D721Med (cell line): ENCODE results near the gene TMEM145.
A peak's percentile ranks its signal among the peaks of the same experiment; 100 is the strongest.

Source experiments
- DNase-seq: peaks from one replicate; pipeline ENCODE4 v3.0.0; 2011; ENCODE audit warnings: low spot score; ENCODE audit not compliant: insufficient read length
- FAIRE-seq: peaks from 2 replicates; lab custom pipeline; 2011; peaks lifted over from hg19 to GRCh38; lab: Jason Lieb, UNC
- TF ChIP-seq, protein P1 (sequence below): IDR thresholded peaks from 2 replicates; pipeline ENCODE4 v1.5.1; 2012; ENCODE audit warnings: mild to moderate bottlenecking, control low read depth; ENCODE audit not compliant: insufficient read depth; ENCODE audit errors: missing control alignments

TMEM145 gene

DNA sequence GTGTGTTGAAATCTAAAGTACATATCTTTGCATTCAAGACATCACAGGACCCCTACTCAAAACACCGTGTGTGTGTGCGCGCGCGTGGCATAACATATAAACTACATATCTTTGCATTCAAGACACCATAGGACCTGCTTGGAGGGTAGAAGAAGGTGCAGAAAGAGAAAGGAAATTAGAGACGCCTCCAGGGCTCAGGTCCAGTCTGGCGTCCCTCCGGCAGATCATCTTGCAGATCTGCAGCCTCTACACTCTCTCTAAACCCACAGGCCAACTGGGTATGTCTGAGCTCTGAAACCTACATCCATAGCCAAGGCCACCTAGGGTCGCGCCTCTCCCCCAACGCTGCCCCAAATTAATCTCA lies 10.0 kb upstream of the TMEM145 start:
- TF ChIP-seq, protein P1, sequence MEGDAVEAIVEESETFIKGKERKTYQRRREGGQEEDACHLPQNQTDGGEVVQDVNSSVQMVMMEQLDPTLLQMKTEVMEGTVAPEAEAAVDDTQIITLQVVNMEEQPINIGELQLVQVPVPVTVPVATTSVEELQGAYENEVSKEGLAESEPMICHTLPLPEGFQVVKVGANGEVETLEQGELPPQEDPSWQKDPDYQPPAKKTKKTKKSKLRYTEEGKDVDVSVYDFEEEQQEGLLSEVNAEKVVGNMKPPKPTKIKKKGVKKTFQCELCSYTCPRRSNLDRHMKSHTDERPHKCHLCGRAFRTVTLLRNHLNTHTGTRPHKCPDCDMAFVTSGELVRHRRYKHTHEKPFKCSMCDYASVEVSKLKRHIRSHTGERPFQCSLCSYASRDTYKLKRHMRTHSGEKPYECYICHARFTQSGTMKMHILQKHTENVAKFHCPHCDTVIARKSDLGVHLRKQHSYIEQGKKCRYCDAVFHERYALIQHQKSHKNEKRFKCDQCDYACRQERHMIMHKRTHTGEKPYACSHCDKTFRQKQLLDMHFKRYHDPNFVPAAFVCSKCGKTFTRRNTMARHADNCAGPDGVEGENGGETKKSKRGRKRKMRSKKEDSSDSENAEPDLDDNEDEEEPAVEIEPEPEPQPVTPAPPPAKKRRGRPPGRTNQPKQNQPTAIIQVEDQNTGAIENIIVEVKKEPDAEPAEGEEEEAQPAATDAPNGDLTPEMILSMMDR: no peak
- DNase-seq (no peak), FAIRE-seq (no peak)

DNA sequence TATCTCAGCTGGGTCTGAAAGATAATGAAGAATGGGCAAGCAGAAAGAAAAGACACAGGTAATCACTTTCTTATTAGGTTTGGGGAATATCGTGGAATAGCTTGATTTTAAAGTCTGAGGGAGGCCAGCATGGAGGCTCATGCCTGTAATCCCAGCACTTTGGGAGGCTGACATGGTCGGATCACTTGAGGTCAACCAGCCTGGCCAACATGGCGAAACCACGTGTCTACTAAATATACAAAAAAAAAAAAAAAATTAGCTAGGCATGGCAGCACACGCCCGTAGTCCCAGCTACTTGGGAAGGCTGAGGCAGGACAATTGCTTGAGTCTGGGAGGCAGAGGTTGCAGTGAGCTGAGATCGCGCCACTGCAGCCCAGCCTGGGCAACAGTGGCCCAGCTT lies 9.2 kb upstream of the TMEM145 start:
- FAIRE-seq (no peak), DNase-seq (no peak)
- TF ChIP-seq, protein P1: no peak

DNA sequence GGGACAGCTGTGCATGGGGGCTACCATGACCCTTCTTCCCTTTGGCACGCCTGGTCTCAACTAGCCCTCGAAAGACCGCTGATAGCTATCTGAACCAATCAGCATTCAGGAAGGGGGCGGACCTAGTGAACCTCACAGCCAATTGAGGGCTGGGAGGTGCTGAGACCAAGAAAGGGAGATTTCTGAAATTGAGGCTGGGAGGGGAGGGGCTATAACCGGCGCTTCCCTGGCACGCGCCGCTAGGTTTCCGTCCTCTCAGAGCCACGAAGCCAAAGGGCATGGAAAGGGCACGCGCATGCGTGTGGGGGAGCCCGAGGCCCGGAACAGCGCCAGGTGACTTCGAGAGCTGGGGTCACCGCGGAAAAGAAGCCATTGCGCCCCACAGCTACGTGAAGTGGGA lies 6.5 kb upstream of the TMEM145 start:
- FAIRE-seq: no peak
- no peak for DNase-seq
- TF ChIP-seq, protein P1: no peak

DNA sequence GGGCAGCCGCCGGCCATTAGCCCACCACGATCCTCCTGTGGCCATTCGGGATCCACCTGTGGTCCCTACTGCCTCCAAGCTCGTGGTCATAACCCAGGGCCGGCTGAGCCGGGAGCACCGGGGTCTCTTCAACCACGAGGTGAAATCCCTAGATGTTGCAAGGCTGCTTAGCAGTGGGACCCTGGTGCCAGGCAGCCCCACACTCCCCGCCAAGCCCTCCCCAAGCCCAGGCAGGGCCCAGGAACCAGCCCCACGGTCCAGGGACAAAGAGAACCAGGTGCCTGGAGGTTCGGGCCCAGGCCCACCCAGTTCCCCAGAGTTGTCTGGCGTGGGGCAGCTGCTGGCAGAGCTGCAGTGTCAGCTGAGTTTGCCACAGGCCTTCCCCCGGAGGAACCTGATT lies 3.4 kb upstream of the TMEM145 start:
- DNase-seq: no peak
- FAIRE-seq: no peak
- TF ChIP-seq, protein P1: no peak

DNA sequence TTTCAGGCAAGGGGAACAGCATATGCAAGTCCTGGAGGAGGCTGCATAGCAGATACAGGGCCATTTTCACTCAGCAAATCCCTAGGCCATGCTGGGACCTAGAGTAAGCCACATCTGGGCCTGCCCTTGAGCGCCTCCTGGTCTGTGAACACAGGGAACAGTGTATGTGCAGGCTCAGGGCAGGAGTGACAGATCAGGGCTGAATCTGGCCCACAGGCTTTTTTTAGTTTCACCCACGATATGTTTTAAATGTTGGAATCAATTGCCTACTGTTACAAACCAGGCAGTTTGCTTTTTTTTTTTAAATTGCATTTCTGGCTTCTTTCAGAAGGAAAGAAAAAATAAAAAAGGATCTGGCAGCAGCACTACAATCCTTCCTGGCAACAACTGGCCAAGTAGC lies 1.5 kb upstream of the TMEM145 start:
- FAIRE-seq: no peak
- TF ChIP-seq, protein P1: peak; percentile 15
- DNase-seq: no peak

DNA sequence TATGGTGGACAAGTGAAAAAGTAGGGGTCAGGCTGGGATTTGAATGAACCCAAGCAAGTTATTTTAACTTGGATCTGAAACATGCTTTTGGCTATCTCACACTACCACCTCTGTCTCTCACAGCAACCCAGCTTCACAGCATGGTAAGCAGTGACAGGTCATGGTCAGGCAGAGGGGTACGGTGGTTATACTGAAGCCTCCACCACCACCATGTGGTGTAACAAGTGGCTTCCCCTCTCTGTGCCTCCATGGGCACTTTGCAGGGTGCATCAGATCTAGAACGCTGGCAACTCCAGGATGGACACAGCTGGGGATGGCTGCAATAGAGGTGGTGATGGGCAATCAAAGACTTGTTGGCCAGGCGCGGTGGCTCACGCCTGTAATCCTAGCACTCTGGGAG lies 739 bp upstream of the TMEM145 start:
- FAIRE-seq: no peak
- TF ChIP-seq, protein P1: no peak
- DNase-seq: no peak

DNA sequence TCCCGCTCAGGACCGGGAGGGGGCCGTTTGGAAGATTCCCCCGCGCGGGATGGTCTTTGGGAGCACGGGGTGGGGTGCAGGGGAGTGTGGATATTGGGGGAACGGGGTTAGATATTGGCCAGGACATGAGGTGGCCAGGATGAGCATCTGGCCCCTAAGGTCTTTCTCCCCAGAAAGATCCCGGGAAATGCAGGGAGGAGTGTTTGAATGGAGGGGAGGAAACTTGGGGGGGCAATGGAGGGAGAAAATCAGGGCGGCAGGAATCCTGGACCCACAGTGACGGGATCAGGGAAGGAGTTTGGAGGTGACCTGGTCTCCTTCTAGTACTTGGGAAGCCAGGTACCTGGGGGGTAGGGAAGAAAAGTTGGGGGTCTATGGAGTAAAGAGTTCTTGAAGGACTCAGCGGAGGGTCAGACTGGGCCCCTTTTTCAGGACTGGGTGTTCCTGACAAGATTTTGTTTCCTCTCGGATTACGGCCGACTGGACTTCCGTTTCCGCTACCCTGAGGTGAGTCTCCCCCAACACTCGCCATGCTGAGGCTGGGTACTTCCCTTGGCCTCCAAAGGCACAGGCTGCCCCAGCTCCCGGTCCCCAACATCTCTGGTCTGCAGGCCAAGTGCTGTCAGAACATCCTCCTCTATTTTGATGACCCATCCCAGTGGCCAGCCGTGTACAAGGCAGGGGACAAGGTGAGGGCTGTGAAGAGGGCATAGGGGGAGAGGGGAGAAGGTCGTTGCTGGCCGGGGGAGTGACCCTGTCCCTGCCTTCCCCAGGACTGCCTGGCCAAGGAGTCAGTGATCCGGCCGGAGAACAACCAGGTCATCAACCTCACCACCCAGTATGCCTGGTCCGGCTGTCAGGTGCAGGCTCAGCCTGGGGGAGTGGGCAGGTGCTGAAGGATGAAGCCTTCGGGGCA lies 989 bp downstream of the TMEM145 start:
- DNase-seq: no peak
- TF ChIP-seq, protein P1: no peak

More for the DNA sequence above, 989 bp downstream of the TMEM145 start:
- no peak for FAIRE-seq
